H1 (cell line): ENCODE results near the gene CLDN15. TPM values are rescaled to one million over a fixed set of nuclear protein-coding genes. Genes with fewer than 3 reads are reported as not detected.

Source experiments
- CTCF ChIA-PET: fragments of 300-600 bp; sonication (Branson Sonifier 250); formaldehyde crosslinking; loops from one replicate; lab custom pipeline; 2021; ENCODE audit not compliant: partially characterized antibody; lab: Charles Lee
- POLR2A ChIA-PET: fragments of 300-600 bp; sonication (Branson Sonifier 250); formaldehyde crosslinking; loops from one replicate; lab custom pipeline; 2021; ENCODE audit warnings: inconsistent platforms; ENCODE audit not compliant: partially characterized antibody; lab: Charles Lee
- DNase-seq, 2 experiments: peaks; one replicate each; pipeline versions ENCODE4 v3.0.0 to v3.0.0-alpha.2; 2010 to 2022; ENCODE audit warnings: low spot score in 2 of 2, low read depth in 1 of 2, mixed read lengths in 1 of 2
- FAIRE-seq: peaks from 2 replicates; lab custom pipeline; 2011; peaks lifted over from hg19 to GRCh38; lab: Jason Lieb, UNC
- H2AFZ ChIP-seq: 2 replicates; pipeline ENCODE4 v1.8.1; 2012; ENCODE audit warnings: low read length, inconsistent platforms
- H2AK5ac ChIP-seq: 2 replicates; pipeline ENCODE4 v1.6.1; 2013; ENCODE audit warnings: low read depth, low read length
- H2BK120ac ChIP-seq: replicated peaks from 2 replicates; pipeline ENCODE3; 2013; ENCODE audit warnings: low read depth, low read length, inconsistent platforms
- H2BK12ac ChIP-seq: 2 replicates; pipeline ENCODE4 v1.6.1; 2013; ENCODE audit warnings: low read depth, low read length
- H2BK15ac ChIP-seq: 2 replicates; pipeline ENCODE4 v1.6.1; 2013; ENCODE audit warnings: low read length
- H2BK20ac ChIP-seq: 2 replicates; pipeline ENCODE4 v1.6.1; 2013; ENCODE audit warnings: low read length
- H2BK5ac ChIP-seq: 2 replicates; pipeline ENCODE4 v1.6.1; 2013; ENCODE audit warnings: low read depth, low read length
- H3K14ac ChIP-seq: 2 replicates; pipeline ENCODE4 v1.6.1; 2013; ENCODE audit warnings: inconsistent platforms; ENCODE audit not compliant: insufficient read length
- H3K18ac ChIP-seq: 2 replicates; pipeline ENCODE4 v1.6.1; 2013; ENCODE audit warnings: low read length; ENCODE audit errors: extremely low read depth
- H3K23ac ChIP-seq: 2 replicates; pipeline ENCODE4 v1.6.1; 2013; ENCODE audit warnings: inconsistent platforms; ENCODE audit not compliant: insufficient read length
- H3K23me2 ChIP-seq: 2 replicates; pipeline ENCODE4 v1.6.1; 2013; ENCODE audit warnings: low read depth, low read length
- H3K27ac ChIP-seq: 2 replicates; pipeline ENCODE4 v1.6.1; 2011; ENCODE audit warnings: low read depth, low read length, inconsistent platforms
- H3K27me3 ChIP-seq, 4 experiments: replicated peaks in 1 of 4; 1 replicate in 1 of 4; 2 replicates in 3 of 4; pipeline versions ENCODE4 v1.6.1 to v1.8.1; 2011 to 2013; ENCODE audit warnings: low read length in 3 of 4, mild to moderate bottlenecking in 3 of 4, inconsistent platforms in 2 of 4, mixed read lengths in 2 of 4, moderate library complexity in 1 of 4; ENCODE audit not compliant: control insufficient read depth in 3 of 4, insufficient read depth in 3 of 4; ENCODE audit errors: extremely low read depth in 1 of 4
- H3K36me3 ChIP-seq, 4 experiments: 2 replicates each; pipeline versions ENCODE4 v1.6.1 to v1.8.1; 2011 to 2013; ENCODE audit warnings: mild to moderate bottlenecking in 4 of 4, low read length in 3 of 4, moderate library complexity in 2 of 4, control low read depth in 1 of 4, inconsistent platforms in 1 of 4; ENCODE audit not compliant: insufficient read depth in 4 of 4, control insufficient read depth in 2 of 4
- H3K4ac ChIP-seq: replicated peaks from 2 replicates; pipeline ENCODE3; 2013; ENCODE audit warnings: low read length, low read depth, mixed read lengths, inconsistent platforms; ENCODE audit not compliant: insufficient read length
- H3K4me1 ChIP-seq, 4 experiments: replicated peaks in 1 of 4; 1 replicate in 1 of 4; 2 replicates in 3 of 4; pipeline versions ENCODE4 v1.6.1 to v1.8.1; 2011 to 2013; ENCODE audit warnings: low read length in 3 of 4, inconsistent platforms in 2 of 4, mixed read lengths in 1 of 4; ENCODE audit not compliant: insufficient read depth in 4 of 4, control insufficient read depth in 3 of 4
- H3K4me2 ChIP-seq, 2 experiments: 2 replicates each; pipeline versions ENCODE4 v1.6.1 to v1.8.1; 2011 to 2013; ENCODE audit warnings: low read depth in 2 of 2, low read length in 2 of 2, control low read depth in 1 of 2, inconsistent platforms in 1 of 2, mild to moderate bottlenecking in 1 of 2; ENCODE audit not compliant: insufficient read depth in 1 of 2
- H3K4me3 ChIP-seq, 4 experiments: fragments of 200-600, 300-600 bp in 1 of 4; sonication (generic), shearing (Covaris generic), sonication (Bioruptor Twin) in 1 of 4; 2 replicates each; pipeline versions ENCODE4 v1.5.1 to v1.8.1; 2011 to 2016; ENCODE audit warnings: low read length in 4 of 4, low read depth in 3 of 4, control low read depth in 2 of 4, inconsistent platforms in 2 of 4, mild to moderate bottlenecking in 2 of 4, mixed read lengths in 1 of 4, moderate library complexity in 1 of 4; ENCODE audit not compliant: insufficient read depth in 2 of 4; ENCODE audit errors: extremely low read depth in 1 of 4
- H3K56ac ChIP-seq: replicated peaks from 2 replicates; pipeline ENCODE3; 2013; ENCODE audit warnings: low read depth, mild to moderate bottlenecking, mixed read lengths, low read length, inconsistent platforms; ENCODE audit not compliant: insufficient read length
- H3K79me1 ChIP-seq: 2 replicates; pipeline ENCODE4 v1.6.1; 2013; ENCODE audit warnings: low read depth, low read length, control low read depth
- H3K79me2 ChIP-seq, 2 experiments: 2 replicates each; pipeline versions ENCODE4 v1.6.1 to v1.8.1; 2012 to 2013; ENCODE audit warnings: low read length in 2 of 2, mild to moderate bottlenecking in 2 of 2, inconsistent platforms in 1 of 2; ENCODE audit not compliant: insufficient read depth in 2 of 2, control insufficient read depth in 1 of 2
- H3K9ac ChIP-seq, 4 experiments: replicated peaks in 1 of 4; 1 replicate in 1 of 4; 2 replicates in 3 of 4; pipeline versions ENCODE4 v1.6.1 to v1.8.1; 2011 to 2013; ENCODE audit warnings: low read depth in 3 of 4, low read length in 3 of 4, control low read depth in 2 of 4, mild to moderate bottlenecking in 2 of 4, moderate library complexity in 2 of 4, inconsistent platforms in 1 of 4; ENCODE audit errors: extremely low read depth in 1 of 4
- H3K9me3 ChIP-seq, 2 experiments: 2 replicates each; pipeline versions ENCODE4 v1.6.1 to v1.8.1; 2012 to 2013; ENCODE audit warnings: mild to moderate bottlenecking in 2 of 2, moderate library complexity in 2 of 2, control low read depth in 1 of 2, inconsistent platforms in 1 of 2, low read depth in 1 of 2, low read length in 1 of 2, mixed read lengths in 1 of 2; ENCODE audit not compliant: insufficient read depth in 2 of 2
- H4K20me1 ChIP-seq, 2 experiments: replicated peaks in 1 of 2; 2 replicates each; pipeline versions ENCODE3 to v1.8.1; 2011 to 2013; ENCODE audit warnings: inconsistent platforms in 2 of 2, low read length in 2 of 2, mild to moderate bottlenecking in 1 of 2; ENCODE audit not compliant: insufficient read depth in 2 of 2, control insufficient read depth in 1 of 2
- H4K5ac ChIP-seq: 2 replicates; pipeline ENCODE4 v1.6.1; 2013; ENCODE audit warnings: low read length, low read depth, mixed read lengths, inconsistent platforms; ENCODE audit not compliant: insufficient read length
- H4K8ac ChIP-seq: 2 replicates; pipeline ENCODE4 v1.8.0; 2013; ENCODE audit warnings: mild to moderate bottlenecking, moderate library complexity, low read length, inconsistent platforms; ENCODE audit not compliant: insufficient read depth; ENCODE audit errors: extremely low read depth
- H4K91ac ChIP-seq: replicated peaks from 2 replicates; pipeline ENCODE3; 2013; ENCODE audit warnings: low read length, mixed read lengths, inconsistent platforms; ENCODE audit not compliant: insufficient read length
- ATF2 ChIP-seq: IDR thresholded peaks from 2 replicates; pipeline ENCODE4 v1.6.1; 2012; ENCODE audit warnings: low read length, inconsistent platforms
- CTCF ChIP-seq, 3 experiments: IDR thresholded peaks; 1 replicate in 2 of 3; 2 replicates in 1 of 3; pipeline versions ENCODE4 v1.5.1 to v1.6.1; 2011; ENCODE audit warnings: low read length in 3 of 3, mild to moderate bottlenecking in 3 of 3, inconsistent platforms in 2 of 3, low read depth in 1 of 3, moderate library complexity in 1 of 3; ENCODE audit not compliant: insufficient read depth in 1 of 3; ENCODE audit errors: control extremely low read depth in 1 of 3
- GABPA ChIP-seq: IDR thresholded peaks from 2 replicates; pipeline ENCODE4 v1.6.1; 2011; ENCODE audit warnings: mild to moderate bottlenecking, low read length, moderate library complexity, borderline replicate concordance; ENCODE audit not compliant: insufficient read depth
- KDM5A ChIP-seq: fragments of 200-600 bp; IDR thresholded peaks from 2 replicates; pipeline ENCODE4 v1.7.1; 2012; ENCODE audit warnings: mild to moderate bottlenecking, low read length, inconsistent platforms, mixed read lengths
- POU5F1 ChIP-seq: IDR thresholded peaks from 2 replicates; pipeline ENCODE4 v1.6.1; 2011; ENCODE audit warnings: low read depth, mild to moderate bottlenecking, low read length, moderate library complexity
- RFX5 ChIP-seq: IDR thresholded peaks from 2 replicates; pipeline ENCODE4 v1.6.1; 2011; ENCODE audit warnings: low read depth, low read length, improper control_type of control experiment, borderline replicate concordance
- WGBS, 2 experiments: shearing (Covaris generic) in 1 of 2; methylation state at CpG; one replicate each; pipeline versions ENCODE4 v1.1.6 to v1.1.7; 2013 to 2015; ENCODE audit warnings: low lambda C conversion rate in 2 of 2, mixed read lengths in 2 of 2, inconsistent platforms in 1 of 2, low coverage in 1 of 2, missing lambda C conversion rate in 1 of 2; ENCODE audit not compliant: insufficient replicate concordance in 2 of 2, insufficient coverage in 1 of 2, insufficient read length in 1 of 2; ENCODE audit errors: extremely low coverage in 1 of 2, missing lambda C conversion rate in 1 of 2; 5-methylcytosine and 5-hydroxymethylcytosine counted together
- polyA plus RNA-seq, 7 experiments: library from polyadenylated mRNA; depleted of rRNA in 3 of 7; stranded (reverse) in 5 of 7; unstranded in 2 of 7; fragments of >200 nt in 5 of 7; fragments of 200-250 nt in 2 of 7; gene quantifications; 1 replicate in 5 of 7; 2 replicates in 1 of 7; 4 replicates in 1 of 7; pipeline versions ENCODE4 v1.2.1 to v1.2.3, GENCODE V29; 2011 to 2013; ENCODE audit warnings: missing spikeins in 2 of 7, mixed read lengths in 2 of 7
- total RNA-seq: library from RNA; stranded (reverse); fragmentation: NEBNext Ultra II Directional; extraction: Animal tissue kit (Norgen Biotek cat#: 25700); gene quantifications from 2 replicates; pipeline ENCODE4 v1.2.1, GENCODE V29; 2021

CLDN15 gene
- total and polyA plus RNA-seq, 2 of the 8 experiments (the other 6 are each of a cell fraction or from before 2014, with no cell fraction given): 5.5 to 7.6 TPM

GRCh38 chr7:101241443-101242349 lies 4.1 kb upstream of the CLDN15 start:
- no peak overlapping the region for H3K27ac ChIP-seq
- peaks cover 9% of the 10 kb centered on the region for H3K23me2 ChIP-seq
- H2BK12ac ChIP-seq: no peak overlapping the region
- DNase-seq (no peak), FAIRE-seq (no peak)
- no peak overlapping the region for H3K4me3 ChIP-seq
- H2BK5ac ChIP-seq: no peak overlapping the region
- H3K9me3 ChIP-seq: no peaks in the 10 kb centered on the region
- H3K14ac ChIP-seq: no peak overlapping the region
- H3K4me2 ChIP-seq: no peak overlapping the region
- H3K9ac ChIP-seq: no peak overlapping the region
- no peak overlapping the region for H2AFZ ChIP-seq
- H3K4ac ChIP-seq: no peak overlapping the region
- H4K20me1 ChIP-seq: peaks cover 0 to 12% of the 10 kb centered on the region in 2 experiments
- no peak overlapping the region for H3K56ac ChIP-seq
- peaks cover 6% of the 10 kb centered on the region; the same call in 1 of the 2 replicates for H3K79me1 ChIP-seq
- no peak overlapping the region for H3K18ac ChIP-seq
- peaks cover 0 to 9% (median 4%) of the 10 kb centered on the region in 4 experiments; a peak in 5 of 7 replicates for H3K4me1 ChIP-seq
- peaks cover 0 to 23% of the 10 kb centered on the region in 2 experiments; a peak in 1 of 4 replicates for H3K79me2 ChIP-seq
- H4K5ac ChIP-seq: no peak overlapping the region
- H4K8ac ChIP-seq: no peak overlapping the region
- H3K27me3 ChIP-seq: no peaks in the 10 kb centered on the region
- H3K23ac ChIP-seq: no peak overlapping the region
- no peak overlapping the region for H2BK15ac ChIP-seq
- no peak overlapping the region for H4K91ac ChIP-seq
- no peak for TF ChIP-seq RFX5
- TF ChIP-seq KDM5A: no peak
- TF ChIP-seq POU5F1: no peak
- TF ChIP-seq ATF2: no peak
- no peak for TF ChIP-seq GABPA
- no peak for TF ChIP-seq CTCF (IDR thresholded peaks at IDR 0.05; ENCODE audit: control extremely low read depth in 1 of 3, insufficient read depth in 1 of 3, low read depth in 1 of 3, low read length in 3 of 3)
- H2BK20ac ChIP-seq: no peak overlapping the region
- 97% methylated on average over 14 of the region's 16 CpGs; no CpG with 5 or more reads in 1 of the 2 experiments for WGBS, 2 experiments
- ChIA-PET POLR2A (interaction anchor here (1.3 to 1.6 kb wide), 2 partner anchors 12 to 24 kb away, joined by 3 to 4 read pairs; partner anchors contain the start of gene ZNHIT1), CTCF (interaction anchor here (0.6 to 8.2 kb wide), 7 partner anchors 19 to 320 kb away, joined by 3 to 79 read pairs (median 4); partner anchors contain the start of genes PLOD3 and ZNHIT1)
- no peak overlapping the region for H2AK5ac ChIP-seq
- H2BK120ac ChIP-seq: no peak overlapping the region
- peaks cover 0 to 4% (median 0%) of the 10 kb centered on the region in 4 experiments; a peak in 3 of 8 replicates for H3K36me3 ChIP-seq
